ENCODE results near the gene SCYGR8. TPM values are rescaled to one million over a fixed set of nuclear protein-coding genes. Genes with fewer than 3 reads are reported as not detected.

SCYGR8 gene
- total RNA-seq, 1 donor from 2014 or later = not detected

- DNase-seq = no peak
- Histone ChIP-seq H3K9me3 (replicated peaks) (no peaks in the 10 kb centered on the region), H3K4me1 (no peaks in the 10 kb centered on the region), H3K27me3 (ENCODE audit: low read depth) (peaks cover 12% of the 10 kb centered on the region), H3K4me3 (no peak overlapping the region), H3K27ac (replicated peaks) (no peak overlapping the region), H3K36me3 (no peaks in the 10 kb centered on the region)
- TF ChIP-seq, protein P1, sequence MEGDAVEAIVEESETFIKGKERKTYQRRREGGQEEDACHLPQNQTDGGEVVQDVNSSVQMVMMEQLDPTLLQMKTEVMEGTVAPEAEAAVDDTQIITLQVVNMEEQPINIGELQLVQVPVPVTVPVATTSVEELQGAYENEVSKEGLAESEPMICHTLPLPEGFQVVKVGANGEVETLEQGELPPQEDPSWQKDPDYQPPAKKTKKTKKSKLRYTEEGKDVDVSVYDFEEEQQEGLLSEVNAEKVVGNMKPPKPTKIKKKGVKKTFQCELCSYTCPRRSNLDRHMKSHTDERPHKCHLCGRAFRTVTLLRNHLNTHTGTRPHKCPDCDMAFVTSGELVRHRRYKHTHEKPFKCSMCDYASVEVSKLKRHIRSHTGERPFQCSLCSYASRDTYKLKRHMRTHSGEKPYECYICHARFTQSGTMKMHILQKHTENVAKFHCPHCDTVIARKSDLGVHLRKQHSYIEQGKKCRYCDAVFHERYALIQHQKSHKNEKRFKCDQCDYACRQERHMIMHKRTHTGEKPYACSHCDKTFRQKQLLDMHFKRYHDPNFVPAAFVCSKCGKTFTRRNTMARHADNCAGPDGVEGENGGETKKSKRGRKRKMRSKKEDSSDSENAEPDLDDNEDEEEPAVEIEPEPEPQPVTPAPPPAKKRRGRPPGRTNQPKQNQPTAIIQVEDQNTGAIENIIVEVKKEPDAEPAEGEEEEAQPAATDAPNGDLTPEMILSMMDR (IDR thresholded peaks at IDR 0.05; ENCODE audit: borderline replicate concordance) = no peak
- intact Hi-C loops (cut with micrococcal nuclease) = no loop called here
These were observed 47.5 kb downstream of the SCYGR8 start for GRCh38 chr2:227793148-227793712.

Other genes with a start within 250 kb of the SCYGR8 start
- gene SCYGR2, start 147.0 kb upstream of the SCYGR8 start, total RNA-seq = not detected
- gene SCYGR3, start 131.1 kb upstream of the SCYGR8 start, total RNA-seq = not detected
- not detected for gene SCYGR4, start 128.4 kb upstream of the SCYGR8 start, total RNA-seq
- gene SCYGR5, start 79.1 kb upstream of the SCYGR8 start, total RNA-seq = not detected
- 0.74 TPM for gene SLC19A3, start 27.9 kb upstream of the SCYGR8 start, total RNA-seq
- gene SCYGR6, start 21.1 kb upstream of the SCYGR8 start, total RNA-seq = not detected
- not detected for gene SCYGR7, start 17.6 kb upstream of the SCYGR8 start, total RNA-seq
- gene CCL20, start 67.9 kb downstream of the SCYGR8 start, total RNA-seq = not detected
- gene DAW1, start 125.7 kb downstream of the SCYGR8 start, total RNA-seq = 0.19 TPM